ENCODE data around the gene C14orf119.

C14orf119 gene

GRCh38 chr14:23055147-23055550 is 40.2 kb upstream of the C14orf119 start:
- DNase-seq (ENCODE audit: low read depth, low spot score) = no peak
- no peaks in the 10 kb centered on the region for H3K9me3 ChIP-seq (ENCODE audit: control insufficient read depth, insufficient read depth, low read length)
- H3K27me3 ChIP-seq (ENCODE audit: control insufficient read depth, insufficient read depth, low read length) = no peaks in the 10 kb centered on the region
- H3K36me3 ChIP-seq (ENCODE audit: control insufficient read depth, insufficient read depth, low read length) = peaks cover 5% of the 10 kb centered on the region; the same call in 1 of the 2 replicates
- H3K4me1 ChIP-seq (ENCODE audit: control insufficient read depth, insufficient read depth, low read length) = peaks cover 6% of the 10 kb centered on the region; the same call in 1 of the 2 replicates
- WGBS (ENCODE audit: insufficient coverage, insufficient read length) = no CpG with 5 or more reads among the region's 12 CpGs
- no peak overlapping the region for H3K4me3 ChIP-seq (ENCODE audit: low read length)
- H3K27ac ChIP-seq (ENCODE audit: low read length) = no peak overlapping the region

DNA sequence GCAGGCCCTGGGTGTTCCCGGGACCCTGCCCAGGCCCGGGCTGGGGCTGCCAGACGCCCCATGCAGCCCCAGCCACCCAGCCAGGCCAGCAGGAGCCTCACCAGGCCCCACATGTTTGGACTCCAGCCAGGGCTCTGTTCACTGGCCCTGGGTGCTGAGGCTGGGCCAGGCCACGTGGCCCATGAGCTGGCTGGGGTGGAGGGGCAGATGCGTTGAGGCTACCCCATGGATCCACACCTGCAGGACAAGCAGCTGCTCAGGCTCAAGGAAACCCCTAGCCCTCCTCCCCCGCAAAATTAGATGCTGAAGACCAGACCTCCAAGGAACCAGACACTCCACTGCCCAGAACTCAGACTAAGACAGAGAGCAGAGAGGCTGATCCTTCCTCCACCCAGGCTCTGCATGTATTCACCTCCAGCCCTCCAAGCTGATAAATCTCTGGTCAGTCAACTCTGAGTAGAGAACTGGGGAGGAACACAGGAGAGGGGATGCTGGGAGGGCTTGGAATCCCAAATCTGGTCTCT is 39.6 kb upstream of the C14orf119 start:
- H3K27ac ChIP-seq (ENCODE audit: low read length) = no peak overlapping the region
- no CpG with 5 or more reads among the region's 6 CpGs for WGBS (ENCODE audit: insufficient coverage, insufficient read length)

GRCh38 chr14:23056145-23056955 is 39.0 kb upstream of the C14orf119 start:
- Histone ChIP-seq H3K4me1 (ENCODE audit: control insufficient read depth, insufficient read depth, low read length) (peaks cover 6% of the 10 kb centered on the region; the same call in 1 of the 2 replicates), H3K9me3 (ENCODE audit: control insufficient read depth, insufficient read depth, low read length) (no peaks in the 10 kb centered on the region), H3K36me3 (ENCODE audit: control insufficient read depth, insufficient read depth, low read length) (peaks cover 13% of the 10 kb centered on the region), H3K27ac (ENCODE audit: low read length) (no peak overlapping the region), H3K27me3 (ENCODE audit: control insufficient read depth, insufficient read depth, low read length) (no peaks in the 10 kb centered on the region), H3K4me3 (ENCODE audit: low read length) (peak overlapping the region; percentile 70; the same call in 1 of the 2 replicates)
- no CpG with 5 or more reads among the region's 17 CpGs for WGBS (ENCODE audit: insufficient coverage, insufficient read length)
- no peak for DNase-seq (ENCODE audit: low read depth, low spot score)

More for the DNA sequence above, 39.6 kb upstream of the C14orf119 start:
- H3K36me3 ChIP-seq (ENCODE audit: control insufficient read depth, insufficient read depth, low read length) = peaks cover 7% of the 10 kb centered on the region
- no peaks in the 10 kb centered on the region for H3K27me3 ChIP-seq (ENCODE audit: control insufficient read depth, insufficient read depth, low read length)
- H3K4me3 ChIP-seq (ENCODE audit: low read length) = no peak overlapping the region
- H3K9me3 ChIP-seq (ENCODE audit: control insufficient read depth, insufficient read depth, low read length) = no peaks in the 10 kb centered on the region
- DNase-seq (ENCODE audit: low read depth, low spot score) = no peak
- H3K4me1 ChIP-seq (ENCODE audit: control insufficient read depth, insufficient read depth, low read length) = peaks cover 6% of the 10 kb centered on the region; the same call in 1 of the 2 replicates

GRCh38 chr14:23056956-23057756 is 38.1 kb upstream of the C14orf119 start, which contains the start of gene CDH24:
Gene CDH24 (minus strand): TSS chr14:23057520. CDS start chr14:23055733, 1,787 bp downstream.
- no peak for DNase-seq (ENCODE audit: low read depth, low spot score)
- H3K27me3 ChIP-seq (ENCODE audit: control insufficient read depth, insufficient read depth, low read length) = no peaks in the 10 kb centered on the region
- WGBS (ENCODE audit: insufficient coverage, insufficient read length) = no CpG with 5 or more reads among the region's 73 CpGs
- H3K4me1 ChIP-seq (ENCODE audit: control insufficient read depth, insufficient read depth, low read length) = peaks cover 6% of the 10 kb centered on the region; the same call in 1 of the 2 replicates
- no peak within 1 kb of the TSS for H3K27ac ChIP-seq (ENCODE audit: low read length)
- peaks cover 16% of the 10 kb centered on the region for H3K36me3 ChIP-seq (ENCODE audit: control insufficient read depth, insufficient read depth, low read length)
- no peaks in the 10 kb centered on the region for H3K9me3 ChIP-seq (ENCODE audit: control insufficient read depth, insufficient read depth, low read length)
- H3K4me3 ChIP-seq (ENCODE audit: low read length) = peak within 1 kb of the TSS; percentile 70; the same call in 1 of the 2 replicates

DNA sequence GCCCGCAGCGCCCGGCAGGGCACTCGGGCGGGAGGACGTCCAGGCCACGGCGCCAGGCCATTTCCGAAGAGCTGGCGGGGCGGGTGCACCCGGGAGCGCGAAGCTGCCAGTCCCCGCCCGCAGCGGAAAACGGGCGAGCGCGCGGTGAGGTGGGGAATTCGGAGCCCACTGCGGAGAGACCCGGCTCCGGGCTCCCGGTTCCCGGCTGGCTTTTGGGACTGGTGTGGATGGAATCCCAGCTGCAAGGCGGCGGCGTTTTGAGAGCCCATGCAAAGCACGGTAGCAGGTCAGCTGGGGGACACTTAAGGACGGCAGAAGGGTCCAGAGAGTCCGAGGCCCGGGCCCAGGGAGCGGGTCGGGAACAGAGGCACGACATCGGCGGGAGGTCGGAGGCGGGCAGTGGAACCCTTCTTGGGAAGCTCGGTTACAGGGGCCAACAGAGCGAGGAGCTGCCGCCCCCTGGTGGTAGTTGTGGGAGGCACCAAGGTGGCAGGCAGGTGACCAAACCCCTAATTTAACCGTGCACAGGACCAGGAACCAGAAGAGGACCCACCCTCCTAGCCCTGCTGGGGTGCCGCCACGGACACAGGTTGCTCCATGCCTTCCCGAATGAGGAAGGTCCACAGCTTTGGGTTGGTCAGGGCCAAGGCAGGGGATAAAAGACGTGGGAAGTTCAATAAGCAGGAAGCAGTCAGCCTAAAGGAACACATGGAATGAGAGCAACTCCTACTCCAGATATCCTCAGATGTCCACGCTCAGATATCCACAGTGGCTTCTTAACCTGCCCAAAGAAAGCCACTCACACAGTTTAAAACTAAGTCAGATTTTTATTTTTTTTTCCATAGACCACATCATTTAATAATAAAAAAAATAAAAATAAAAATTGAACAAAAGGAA is 37.3 kb upstream of the C14orf119 start:
- Histone ChIP-seq H3K4me1 (ENCODE audit: control insufficient read depth, insufficient read depth, low read length) (peaks cover 6% of the 10 kb centered on the region; the same call in 1 of the 2 replicates), H3K4me3 (ENCODE audit: low read length) (peak overlapping the region; percentile 70; the same call in 1 of the 2 replicates), H3K27me3 (ENCODE audit: control insufficient read depth, insufficient read depth, low read length) (no peaks in the 10 kb centered on the region), H3K9me3 (ENCODE audit: control insufficient read depth, insufficient read depth, low read length) (no peaks in the 10 kb centered on the region), H3K36me3 (ENCODE audit: control insufficient read depth, insufficient read depth, low read length) (peaks cover 24% of the 10 kb centered on the region), H3K27ac (ENCODE audit: low read length) (no peak overlapping the region)
- no CpG with 5 or more reads among the region's 51 CpGs for WGBS (ENCODE audit: insufficient coverage, insufficient read length)
- DNase-seq (ENCODE audit: low read depth, low spot score) = peak; percentile 85

DNA sequence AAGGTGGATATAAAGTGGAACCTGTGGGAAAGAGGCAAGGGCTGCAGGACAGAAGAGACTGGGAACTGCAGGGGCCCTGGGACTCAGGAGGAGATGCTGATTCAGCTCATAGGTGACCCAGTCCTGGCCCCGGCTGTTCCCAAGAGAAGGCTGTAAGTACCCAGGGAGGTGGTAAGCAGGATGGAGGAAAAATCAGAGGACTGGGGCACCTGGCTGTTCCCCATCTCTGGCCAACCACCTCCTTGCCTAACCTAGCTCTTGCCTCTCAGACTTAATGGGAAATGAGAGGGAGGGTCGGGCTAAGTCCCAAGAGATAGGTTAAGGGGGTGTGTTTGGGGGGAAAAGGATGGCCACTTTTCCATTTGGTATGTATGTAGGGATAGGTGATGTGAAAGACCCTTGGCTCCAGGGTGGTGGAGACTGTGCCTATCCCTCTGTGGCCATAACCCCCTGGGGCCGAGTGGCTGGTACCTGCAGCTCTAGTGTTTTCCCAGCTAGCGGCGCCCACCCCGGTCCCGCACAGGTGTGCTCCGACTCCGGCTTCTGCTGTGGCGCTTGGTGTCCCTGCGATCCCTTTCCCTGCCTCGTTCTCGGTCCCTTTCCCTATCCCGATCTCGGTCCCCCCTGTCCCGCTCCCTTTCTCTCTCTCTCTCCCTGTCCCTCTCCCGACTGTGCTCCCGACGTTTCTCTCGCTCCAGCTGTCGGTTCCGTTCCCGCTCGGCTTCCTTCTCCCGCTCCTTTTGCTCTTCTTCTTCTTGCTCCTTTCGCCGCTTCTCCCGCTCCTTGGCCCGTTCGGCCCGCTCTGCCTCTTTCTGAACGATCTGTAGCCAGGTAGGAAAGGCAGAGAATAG is 36.4 kb upstream of the C14orf119 start:
- no CpG with 5 or more reads among the region's 32 CpGs for WGBS (ENCODE audit: insufficient coverage, insufficient read length)
- H3K27ac ChIP-seq (ENCODE audit: low read length) = no peak overlapping the region
- H3K36me3 ChIP-seq (ENCODE audit: control insufficient read depth, insufficient read depth, low read length) = peaks cover 33% of the 10 kb centered on the region
- H3K4me3 ChIP-seq (ENCODE audit: low read length) = no peak overlapping the region
- H3K27me3 ChIP-seq (ENCODE audit: control insufficient read depth, insufficient read depth, low read length) = no peaks in the 10 kb centered on the region
- H3K9me3 ChIP-seq (ENCODE audit: control insufficient read depth, insufficient read depth, low read length) = no peaks in the 10 kb centered on the region
- DNase-seq (ENCODE audit: low read depth, low spot score) = no peak
- peaks cover 6% of the 10 kb centered on the region; the same call in 1 of the 2 replicates for H3K4me1 ChIP-seq (ENCODE audit: control insufficient read depth, insufficient read depth, low read length)

- Histone ChIP-seq H3K27me3 (ENCODE audit: control insufficient read depth, insufficient read depth, low read length) (no peaks in the 10 kb centered on the region), H3K27ac (ENCODE audit: low read length) (no peak overlapping the region), H3K36me3 (ENCODE audit: control insufficient read depth, insufficient read depth, low read length) (peaks cover 41% of the 10 kb centered on the region), H3K4me1 (ENCODE audit: control insufficient read depth, insufficient read depth, low read length) (peaks cover 5% of the 10 kb centered on the region; the same call in 1 of the 2 replicates), H3K4me3 (ENCODE audit: low read length) (no peak overlapping the region), H3K9me3 (ENCODE audit: control insufficient read depth, insufficient read depth, low read length) (no peaks in the 10 kb centered on the region)
- no peak for DNase-seq (ENCODE audit: low read depth, low spot score)
- WGBS (ENCODE audit: insufficient coverage, insufficient read length) = no CpG with 5 or more reads among the region's 17 CpGs
Observed at GRCh38 chr14:23060536-23061260, 34.6 kb upstream of the C14orf119 start.

DNA sequence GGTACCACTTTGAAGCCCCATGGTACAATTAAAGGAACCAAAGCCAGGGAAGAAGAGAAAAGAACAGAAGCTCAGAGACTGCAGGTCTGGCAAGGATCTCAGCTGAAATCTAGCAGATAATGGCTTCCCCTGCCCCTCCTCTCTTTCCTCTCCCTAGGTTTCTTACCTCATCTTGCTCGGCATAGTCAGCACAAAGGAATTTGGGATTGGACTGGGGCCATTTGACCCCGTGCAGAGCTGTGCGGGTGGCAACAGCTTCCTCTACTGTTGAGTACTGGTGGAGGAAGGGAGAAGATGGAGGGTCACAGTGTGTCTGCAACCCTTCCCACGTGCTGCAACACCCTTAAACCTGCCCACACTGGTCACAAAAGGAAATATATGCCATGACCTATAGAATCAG is 33.3 kb upstream of the C14orf119 start:
- Histone ChIP-seq H3K4me3 (ENCODE audit: low read length) (no peak overlapping the region), H3K27me3 (ENCODE audit: control insufficient read depth, insufficient read depth, low read length) (no peaks in the 10 kb centered on the region), H3K27ac (ENCODE audit: low read length) (no peak overlapping the region), H3K4me1 (ENCODE audit: control insufficient read depth, insufficient read depth, low read length) (peaks cover 2% of the 10 kb centered on the region; the same call in 1 of the 2 replicates), H3K9me3 (ENCODE audit: control insufficient read depth, insufficient read depth, low read length) (no peaks in the 10 kb centered on the region), H3K36me3 (ENCODE audit: control insufficient read depth, insufficient read depth, low read length) (peaks cover 53% of the 10 kb centered on the region)
- no peak for DNase-seq (ENCODE audit: low read depth, low spot score)
- no CpG with 5 or more reads among the region's 4 CpGs for WGBS (ENCODE audit: insufficient coverage, insufficient read length)

Measured in iPS DF 6.9 (cell line).